ENCODE data around the gene CHORDC1.

CHORDC1 gene

DNA sequence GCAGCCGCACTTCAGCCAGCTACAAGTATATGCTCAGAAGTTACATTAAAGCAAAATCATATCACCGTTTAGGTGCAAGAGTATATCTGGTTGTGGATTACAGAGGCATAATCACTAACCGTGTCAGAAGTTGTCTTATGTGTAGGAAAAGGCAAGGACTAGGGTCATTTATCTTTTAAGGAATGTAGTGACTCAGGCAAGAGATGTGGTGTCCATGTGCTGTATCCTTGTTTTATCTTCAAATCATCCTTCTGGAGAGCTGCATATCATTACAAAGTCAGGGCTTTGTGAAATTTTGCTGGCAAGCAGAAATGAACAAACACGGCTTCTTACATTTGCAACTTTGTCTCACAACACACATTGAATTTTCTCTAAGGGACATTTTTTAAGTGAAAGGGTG is 12.7 kb upstream of the CHORDC1 start:
- H3K4me3 ChIP-seq (ENCODE audit: low read depth, low read length) = no peak overlapping the region
- DNase-seq (ENCODE audit: low read depth) = no peak
- TF ChIP-seq, protein P1, sequence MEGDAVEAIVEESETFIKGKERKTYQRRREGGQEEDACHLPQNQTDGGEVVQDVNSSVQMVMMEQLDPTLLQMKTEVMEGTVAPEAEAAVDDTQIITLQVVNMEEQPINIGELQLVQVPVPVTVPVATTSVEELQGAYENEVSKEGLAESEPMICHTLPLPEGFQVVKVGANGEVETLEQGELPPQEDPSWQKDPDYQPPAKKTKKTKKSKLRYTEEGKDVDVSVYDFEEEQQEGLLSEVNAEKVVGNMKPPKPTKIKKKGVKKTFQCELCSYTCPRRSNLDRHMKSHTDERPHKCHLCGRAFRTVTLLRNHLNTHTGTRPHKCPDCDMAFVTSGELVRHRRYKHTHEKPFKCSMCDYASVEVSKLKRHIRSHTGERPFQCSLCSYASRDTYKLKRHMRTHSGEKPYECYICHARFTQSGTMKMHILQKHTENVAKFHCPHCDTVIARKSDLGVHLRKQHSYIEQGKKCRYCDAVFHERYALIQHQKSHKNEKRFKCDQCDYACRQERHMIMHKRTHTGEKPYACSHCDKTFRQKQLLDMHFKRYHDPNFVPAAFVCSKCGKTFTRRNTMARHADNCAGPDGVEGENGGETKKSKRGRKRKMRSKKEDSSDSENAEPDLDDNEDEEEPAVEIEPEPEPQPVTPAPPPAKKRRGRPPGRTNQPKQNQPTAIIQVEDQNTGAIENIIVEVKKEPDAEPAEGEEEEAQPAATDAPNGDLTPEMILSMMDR (conservative IDR thresholded peaks at IDR 0.05; ENCODE audit: low read depth, low read length) = no peak

DNA sequence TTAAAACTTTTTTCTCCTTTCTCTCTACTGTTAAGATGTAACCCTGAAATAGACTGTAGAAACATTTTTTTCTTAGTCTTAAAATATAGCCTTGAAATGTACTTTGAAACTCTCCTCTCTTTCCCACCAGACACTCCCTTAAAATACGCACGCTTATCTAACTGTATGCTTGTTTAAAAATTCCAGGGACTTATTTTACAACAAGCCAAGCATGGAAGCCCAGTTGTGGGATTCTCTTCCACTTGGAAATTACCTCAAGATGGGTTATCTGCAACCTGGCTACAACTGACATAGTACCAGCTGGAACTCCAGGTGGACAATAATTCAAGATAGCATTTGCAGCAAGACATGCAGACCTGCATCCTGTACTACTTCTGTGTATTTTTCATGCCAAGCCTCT is 12.1 kb upstream of the CHORDC1 start:
- DNase-seq (ENCODE audit: low read depth) = no peak
- TF ChIP-seq, protein P1 (conservative IDR thresholded peaks at IDR 0.05; ENCODE audit: low read depth, low read length) = no peak
- no peak overlapping the region for H3K4me3 ChIP-seq (ENCODE audit: low read depth, low read length)

DNA sequence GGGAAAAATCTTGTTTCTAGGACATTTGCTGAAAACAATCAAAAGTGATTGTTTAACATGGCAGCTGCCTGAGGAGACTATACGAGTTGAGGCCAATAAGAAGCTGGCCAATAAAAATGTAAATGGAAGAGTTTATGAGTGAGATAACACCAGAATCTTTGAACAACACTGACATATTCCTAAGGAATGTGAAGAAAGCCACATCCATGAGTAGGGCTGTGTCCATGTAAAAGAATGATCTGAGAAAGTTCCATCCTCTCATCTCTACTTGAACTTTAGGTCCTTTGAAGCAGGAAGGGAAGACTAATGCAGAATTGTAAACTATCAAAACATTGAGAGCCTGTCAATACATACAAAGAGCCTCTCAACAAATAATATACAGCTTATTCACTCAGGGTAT is 6.9 kb upstream of the CHORDC1 start:
- TF ChIP-seq, protein P1 (conservative IDR thresholded peaks at IDR 0.05; ENCODE audit: low read depth, low read length) = no peak
- H3K4me3 ChIP-seq (ENCODE audit: low read depth, low read length) = no peak overlapping the region
- DNase-seq (ENCODE audit: low read depth) = peak; percentile 35

DNA sequence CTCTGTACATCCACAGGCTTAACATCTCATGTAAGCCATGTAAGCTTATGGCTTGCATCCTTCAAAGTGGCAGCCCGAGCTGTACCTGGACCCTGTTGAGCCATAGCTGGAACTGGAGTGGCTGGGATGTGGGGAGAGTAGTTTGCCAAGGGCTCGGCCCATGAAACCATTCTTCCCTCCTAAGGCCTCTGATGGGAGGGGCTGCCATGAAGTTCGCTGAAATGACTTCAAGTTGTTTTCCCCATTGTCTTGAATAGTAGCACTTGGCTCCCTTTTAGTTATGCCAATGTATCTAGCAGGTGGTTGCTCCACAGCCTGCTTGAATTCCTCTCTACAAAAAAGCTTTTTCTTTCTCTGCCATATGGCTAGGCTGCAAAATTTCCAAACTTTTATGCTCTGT is 5.2 kb upstream of the CHORDC1 start:
- TF ChIP-seq, protein P1 (conservative IDR thresholded peaks at IDR 0.05; ENCODE audit: low read depth, low read length) = no peak
- no peak for DNase-seq (ENCODE audit: low read depth)
- H3K4me3 ChIP-seq (ENCODE audit: low read depth, low read length) = no peak overlapping the region

DNA sequence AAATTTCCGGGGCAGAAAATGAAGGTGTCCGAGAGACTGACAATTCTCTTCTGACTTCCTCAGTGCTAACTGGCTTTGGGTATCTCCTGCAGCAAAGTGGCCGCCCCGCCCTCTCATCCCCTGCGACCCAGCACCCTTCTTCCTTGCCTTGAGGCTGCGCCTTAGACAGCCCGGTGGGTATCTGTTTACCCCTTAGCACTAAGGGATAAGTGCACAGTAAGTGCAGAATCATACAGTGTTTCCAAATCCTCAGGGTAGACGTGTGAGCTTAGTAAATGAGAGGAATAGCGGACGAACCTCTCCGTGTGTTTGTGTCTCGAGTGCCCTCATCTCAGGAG is 368 bp upstream of the CHORDC1 start:
- TF ChIP-seq, protein P1 (conservative IDR thresholded peaks at IDR 0.05; ENCODE audit: low read depth, low read length) = no peak
- peak overlapping the region; percentile 82 for H3K4me3 ChIP-seq (ENCODE audit: low read depth, low read length)

DNA sequence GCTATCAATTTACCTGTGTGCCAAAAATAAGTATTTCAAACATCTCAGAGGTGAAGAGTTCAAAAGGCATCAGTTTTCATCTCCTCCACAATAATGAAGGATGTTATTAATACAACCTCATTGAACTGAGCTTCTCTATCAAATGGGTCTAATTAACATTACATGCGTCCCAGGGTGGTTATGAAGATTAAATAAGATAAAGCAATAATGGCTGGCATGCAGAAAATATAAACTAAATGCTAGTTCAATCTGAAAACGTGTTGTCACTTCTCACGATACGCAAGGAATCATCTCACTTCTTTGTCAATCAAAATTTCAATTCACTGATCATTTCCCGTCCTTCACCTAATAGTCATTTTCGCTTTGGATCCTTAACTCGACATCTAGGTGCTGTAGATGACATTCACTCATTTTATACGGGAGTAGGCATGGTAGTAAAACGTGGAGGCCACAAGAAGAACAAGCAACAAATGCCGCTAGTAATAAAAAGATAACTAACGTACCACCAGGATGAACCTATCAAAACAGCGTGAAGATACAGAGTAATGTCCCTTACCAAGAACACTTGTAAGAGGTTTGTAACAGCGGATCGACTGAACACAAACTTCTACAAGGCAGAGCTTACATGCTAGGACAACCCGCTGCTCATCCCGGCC is 918 bp downstream of the CHORDC1 start:
- peak; percentile 45 for DNase-seq (ENCODE audit: low read depth)
- TF ChIP-seq, protein P1 (conservative IDR thresholded peaks at IDR 0.05; ENCODE audit: low read depth, low read length) = no peak
- peak overlapping the region; percentile 82 for H3K4me3 ChIP-seq (ENCODE audit: low read depth, low read length)

More for the DNA sequence above, 368 bp upstream of the CHORDC1 start:
- DNase-seq (ENCODE audit: low read depth) = no peak

DNA sequence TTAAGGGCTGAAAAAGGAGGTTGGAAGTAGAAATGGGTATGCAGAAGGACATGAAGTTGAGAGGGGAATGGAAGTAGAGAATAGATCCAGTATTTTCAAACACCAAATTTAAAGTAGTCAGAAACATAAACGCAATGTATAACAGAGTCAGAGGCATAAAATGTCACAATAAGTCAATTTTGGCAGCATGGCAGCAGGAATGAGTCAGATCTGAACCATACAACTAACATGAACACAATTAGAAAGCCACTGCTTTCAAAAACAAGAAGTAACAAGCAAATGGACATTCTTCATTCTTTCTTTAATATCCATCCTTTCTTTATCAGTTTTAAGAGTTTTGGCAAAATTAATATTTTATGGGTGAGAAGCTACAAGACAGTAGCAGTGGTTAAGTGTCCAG is 2.5 kb downstream of the CHORDC1 start:
- TF ChIP-seq, protein P1 (conservative IDR thresholded peaks at IDR 0.05; ENCODE audit: low read depth, low read length) = no peak
- DNase-seq (ENCODE audit: low read depth) = peak; percentile 60
- H3K4me3 ChIP-seq (ENCODE audit: low read depth, low read length) = no peak overlapping the region

Measured in choroid plexus epithelial cell (primary cell).